ENCODE data around the gene MUC4. TPM values are rescaled to one million over a fixed set of nuclear protein-coding genes. Genes with fewer than 3 reads are reported as not detected.
"Not testable (repeated sequence)": the region's sequence is repeated elsewhere in the genome, so short reads cannot be mapped to it uniquely, and the experiment has no call there.

MUC4 gene
- total and polyA plus RNA-seq, 10 of the 15 experiments (the other 5 are each of a cell fraction or from before 2014, with no cell fraction given): 0.02 to 0.46 (median 0.27) TPM; not detected in 4

DNA sequence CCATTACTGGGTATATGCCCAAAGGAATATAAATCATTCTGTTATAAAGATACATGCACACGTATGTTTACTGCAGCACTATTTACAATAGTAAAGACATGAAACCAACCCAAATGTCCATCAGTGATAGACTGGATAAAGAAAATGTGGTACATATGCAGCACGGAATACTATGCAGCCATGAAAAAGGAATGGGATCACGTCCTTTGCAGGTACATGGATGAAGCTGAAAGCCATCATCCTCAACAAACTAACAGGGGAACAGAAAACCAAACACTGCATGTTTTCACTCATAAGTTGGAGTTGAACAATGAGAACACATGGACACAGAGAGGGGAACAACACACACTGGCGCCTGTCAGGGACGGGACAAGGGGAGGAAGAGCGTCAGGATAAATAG, 19.1 kb downstream of the MUC4 start:
- ATAC-seq; H3K9ac ChIP-seq (ENCODE audit: control insufficient read depth, insufficient read depth, low read length); H3K4me3 ChIP-seq; H3K79me2 ChIP-seq (ENCODE audit: control insufficient read depth, insufficient read depth, low read length); POLR2A ChIA-PET; H3K36me3 ChIP-seq (ENCODE audit: control insufficient read depth in 2 of 2, insufficient read depth in 2 of 2, low read length in 1 of 2); H3K27me3 ChIP-seq (replicated peaks in 1 of 2; ENCODE audit: control insufficient read depth in 2 of 2, insufficient read depth in 2 of 2, low read length in 1 of 2); H4K20me1 ChIP-seq (ENCODE audit: control insufficient read depth, insufficient read depth); H3K4me1 ChIP-seq (ENCODE audit: control insufficient read depth, insufficient read depth, low read length); H3K9me3 ChIP-seq (replicated peaks; ENCODE audit: control insufficient read depth, insufficient read depth, low read length); RAD21 ChIA-PET (ENCODE audit: unreplicated experiment); H3K4me2 ChIP-seq (ENCODE audit: control insufficient read depth, insufficient read depth); BruUV-seq (replicated peaks); DNase-seq (ENCODE audit: low read depth, low spot score); in situ Hi-C loops (cut with MboI); intact Hi-C loops (cut with micrococcal nuclease; ENCODE audit: unreplicated experiment); H2AFZ ChIP-seq (ENCODE audit: control insufficient read depth, low read depth, low read length); CTCF ChIA-PET; FAIRE-seq; H3K27ac ChIP-seq (ENCODE audit: control insufficient read depth, insufficient read depth); SMC1A ChIA-PET (ENCODE audit: uncharacterized antibody, unreplicated experiment): not testable (repeated sequence)
- 63% methylated on average over 6 of the region's 6 CpGs for WGBS (ENCODE audit: insufficient coverage, insufficient replicate concordance, low lambda C conversion rate, missing lambda C conversion rate)

DNA sequence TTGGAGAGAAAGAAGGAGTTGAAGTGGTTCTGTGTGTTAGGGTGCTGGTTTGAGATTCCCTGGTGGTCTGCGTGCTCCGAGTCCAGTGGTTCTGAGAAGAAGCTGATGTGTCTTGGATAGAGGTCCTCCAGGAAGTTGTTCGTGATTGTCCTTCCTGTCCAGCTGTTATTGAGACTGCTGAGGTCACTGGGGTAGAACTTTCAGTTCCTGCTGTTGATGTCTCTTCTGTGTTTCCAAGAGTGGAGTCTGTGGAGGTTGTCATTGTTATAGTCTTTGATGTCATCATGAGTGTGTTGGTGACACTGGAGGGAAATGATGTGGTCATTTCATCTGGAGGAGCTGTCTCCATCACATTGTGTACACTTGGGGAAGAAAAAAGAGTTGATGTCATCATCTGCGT, 20.8 kb downstream of the MUC4 start:
- SMC1A ChIA-PET (ENCODE audit: uncharacterized antibody, unreplicated experiment): no interaction called here
- Histone ChIP-seq H3K4me1 (ENCODE audit: control insufficient read depth, insufficient read depth, low read length) (no peaks in the 10 kb centered on the region), H3K27ac (ENCODE audit: control insufficient read depth, insufficient read depth) (no peak overlapping the region), H2AFZ (ENCODE audit: control insufficient read depth, low read depth, low read length) (no peak overlapping the region), H4K20me1 (ENCODE audit: control insufficient read depth, insufficient read depth) (no peaks in the 10 kb centered on the region), H3K9ac (ENCODE audit: control insufficient read depth, insufficient read depth, low read length) (no peak overlapping the region), H3K9me3 (replicated peaks; ENCODE audit: control insufficient read depth, insufficient read depth, low read length) (no peaks in the 10 kb centered on the region; the same call in 2 of the 3 replicates), H3K4me3 (no peak overlapping the region), H3K4me2 (ENCODE audit: control insufficient read depth, insufficient read depth) (no peak overlapping the region), H3K27me3 (replicated peaks in 1 of 2; ENCODE audit: control insufficient read depth in 2 of 2, insufficient read depth in 2 of 2, low read length in 1 of 2) (no peaks in the 10 kb centered on the region), H3K79me2 (ENCODE audit: control insufficient read depth, insufficient read depth, low read length) (no peaks in the 10 kb centered on the region), H3K36me3 (ENCODE audit: control insufficient read depth in 2 of 2, insufficient read depth in 2 of 2, low read length in 1 of 2) (no peaks in the 10 kb centered on the region)
- CTCF ChIA-PET: no interaction called here
- POLR2A ChIA-PET: no interaction called here
- RAD21 ChIA-PET (ENCODE audit: unreplicated experiment): no interaction called here
- FAIRE-seq (no peak), DNase-seq (ENCODE audit: low read depth, low spot score) (peak; percentile 4), ATAC-seq (no peak)
- no TSS peak for BruUV-seq (replicated peaks)
- TF ChIP-seq RAD21 (IDR thresholded peaks at IDR 0.05; ENCODE audit: insufficient read depth, low read depth, low read length): no peak
- TF ChIP-seq GABPA (IDR thresholded peaks at IDR 0.05; ENCODE audit: low read depth): peak; percentile 64; the same call in 1 of the 2 replicates
- peak; percentile 71; the same call in 1 of the 2 replicates for TF ChIP-seq CREB1 (IDR thresholded peaks at IDR 0.05; ENCODE audit: low read depth)
- TF ChIP-seq CHD1 (IDR thresholded peaks at IDR 0.05; ENCODE audit: low read depth, low read length): no peak
- 28% methylated on average over 4 of the region's 4 CpGs for WGBS (ENCODE audit: insufficient coverage, insufficient replicate concordance, low lambda C conversion rate, missing lambda C conversion rate)
- in situ Hi-C loops (cut with MboI) (no loop called here), intact Hi-C loops (cut with micrococcal nuclease; ENCODE audit: unreplicated experiment) (no loop called here)

Measured in GM12878 (cell line).